H9 (cell line): ENCODE data around the gene LRRC42. TPM values are rescaled to one million over a fixed set of nuclear protein-coding genes. Genes with fewer than 3 reads are reported as not detected.

ENCODE experiments used
- DNase-seq: peaks from one replicate; pipeline ENCODE4 v3.0.0-alpha.2; 2017
- H2AFZ ChIP-seq: one replicate; pipeline ENCODE4 v1.6.1; 2013; ENCODE audit warnings: mild to moderate bottlenecking, low read length, control low read depth, moderate library complexity
- H2AK5ac ChIP-seq: 2 replicates; pipeline ENCODE4 v1.6.1; 2013; ENCODE audit warnings: low read length, control low read depth, mixed read lengths; ENCODE audit not compliant: insufficient read length
- H2BK120ac ChIP-seq: one replicate; pipeline ENCODE4 v1.6.1; 2013; ENCODE audit warnings: low read depth, mild to moderate bottlenecking, low read length, control low read depth, inconsistent platforms; ENCODE audit not compliant: poor library complexity, severe bottlenecking
- H2BK12ac ChIP-seq: 2 replicates; pipeline ENCODE4 v1.6.1; 2013; ENCODE audit warnings: low read length, control low read depth, mixed read lengths, low read depth; ENCODE audit not compliant: insufficient read length
- H2BK15ac ChIP-seq: 2 replicates; pipeline ENCODE4 v1.6.1; 2013; ENCODE audit warnings: low read depth, low read length, control low read depth
- H2BK20ac ChIP-seq: one replicate; pipeline ENCODE4 v1.6.1; 2013; ENCODE audit warnings: low read depth, mild to moderate bottlenecking, low read length, control low read depth, inconsistent platforms; ENCODE audit not compliant: poor library complexity, severe bottlenecking
- H2BK5ac ChIP-seq: 2 replicates; pipeline ENCODE4 v1.6.1; 2013; ENCODE audit warnings: low read length, control low read depth, mixed read lengths; ENCODE audit not compliant: insufficient read length
- H3K14ac ChIP-seq: 2 replicates; pipeline ENCODE4 v1.6.1; 2013; ENCODE audit warnings: low read length, control low read depth; ENCODE audit not compliant: insufficient read depth
- H3K18ac ChIP-seq: 2 replicates; pipeline ENCODE4 v1.6.1; 2013; ENCODE audit warnings: low read depth, mild to moderate bottlenecking, mixed read lengths, low read length, control low read depth; ENCODE audit not compliant: insufficient read length
- H3K23ac ChIP-seq: 2 replicates; pipeline ENCODE4 v1.6.1; 2013; ENCODE audit warnings: low read length, control low read depth, mixed read lengths, low read depth; ENCODE audit not compliant: insufficient read length
- H3K23me2 ChIP-seq: 2 replicates; pipeline ENCODE4 v1.6.1; 2013; ENCODE audit warnings: low read depth, mild to moderate bottlenecking, mixed read lengths, low read length, control low read depth; ENCODE audit not compliant: insufficient read length, poor library complexity, severe bottlenecking
- H3K27ac ChIP-seq: 2 replicates; pipeline ENCODE4 v1.5.1; 2013; ENCODE audit warnings: low read length, control low read depth, mixed read lengths, low read depth; ENCODE audit not compliant: insufficient read length
- H3K27me3 ChIP-seq: 2 replicates; pipeline ENCODE4 v1.6.1; 2013; ENCODE audit warnings: low read length, control low read depth, inconsistent platforms; ENCODE audit not compliant: insufficient read depth
- H3K4ac ChIP-seq: 2 replicates; pipeline ENCODE4 v1.6.1; 2013; ENCODE audit warnings: low read depth, mild to moderate bottlenecking, control low read depth, inconsistent platforms, low read length, moderate library complexity
- H3K4me1 ChIP-seq: 2 replicates; pipeline ENCODE4 v1.6.1; 2013; ENCODE audit warnings: low read length, control low read depth, inconsistent platforms; ENCODE audit not compliant: insufficient read depth
- H3K4me2 ChIP-seq: 2 replicates; pipeline ENCODE4 v1.6.1; 2013; ENCODE audit warnings: low read length, control low read depth, mixed read lengths; ENCODE audit not compliant: insufficient read length, insufficient read depth
- H3K56ac ChIP-seq: 2 replicates; pipeline ENCODE4 v1.6.1; 2013; ENCODE audit warnings: low read depth, mild to moderate bottlenecking, mixed read lengths, low read length, control low read depth; ENCODE audit not compliant: insufficient read length
- H3K79me1 ChIP-seq: 2 replicates; pipeline ENCODE4 v1.6.1; 2013; ENCODE audit warnings: low read depth, mild to moderate bottlenecking, moderate library complexity, low read length, control low read depth, inconsistent platforms; ENCODE audit not compliant: insufficient read depth, poor library complexity, severe bottlenecking
- H3K79me2 ChIP-seq: 2 replicates; pipeline ENCODE4 v1.6.1; 2013; ENCODE audit warnings: low read length, control low read depth, inconsistent platforms; ENCODE audit not compliant: insufficient read depth
- H3K9ac ChIP-seq: 2 replicates; pipeline ENCODE4 v1.6.1; 2013; ENCODE audit warnings: low read length, control low read depth, mixed read lengths; ENCODE audit not compliant: insufficient read length; ENCODE audit errors: extremely low read depth
- H3K9me3 ChIP-seq: one replicate; pipeline ENCODE4 v1.6.1; 2013; ENCODE audit warnings: low read depth, low read length, inconsistent platforms; ENCODE audit not compliant: control insufficient read depth
- H3T11ph ChIP-seq: one replicate; pipeline ENCODE4 v1.6.1; 2013; ENCODE audit warnings: mild to moderate bottlenecking, low read length, control low read depth, inconsistent platforms
- H4K20me1 ChIP-seq: one replicate; pipeline ENCODE4 v1.6.1; 2013; ENCODE audit not compliant: control insufficient read depth, insufficient read length, insufficient read depth
- H4K5ac ChIP-seq: 2 replicates; pipeline ENCODE4 v1.6.1; 2013; ENCODE audit warnings: low read depth, mild to moderate bottlenecking, mixed read lengths, low read length, control low read depth; ENCODE audit not compliant: insufficient read length
- H4K8ac ChIP-seq: replicated peaks from 2 replicates; pipeline ENCODE4 v1.6.1; 2013; ENCODE audit warnings: low read length, control low read depth, mixed read lengths, low read depth; ENCODE audit not compliant: insufficient read length
- H4K91ac ChIP-seq: 2 replicates; pipeline ENCODE4 v1.6.1; 2013; ENCODE audit warnings: low read depth, mild to moderate bottlenecking, moderate library complexity, mixed read lengths, low read length, control low read depth; ENCODE audit not compliant: insufficient read length
- H3K27ac Mint-ChIP-seq, 3 experiments: 2 replicates in 2 of 3; 3 replicates in 1 of 3; pipeline ENCODE4 v1.8.0; 2020 to 2021; ENCODE audit warnings: mixed read lengths in 3 of 3, mild to moderate bottlenecking in 1 of 3, moderate library complexity in 1 of 3
- H3K27me3 Mint-ChIP-seq: 2 replicates; pipeline ENCODE4 v1.8.0; 2021; ENCODE audit warnings: low read depth, mild to moderate bottlenecking, moderate library complexity, mixed read lengths
- H3K36me3 Mint-ChIP-seq, 3 experiments: 2 replicates in 2 of 3; 3 replicates in 1 of 3; pipeline ENCODE4 v1.8.0; 2020 to 2021; ENCODE audit warnings: low read depth in 3 of 3, mixed read lengths in 3 of 3; ENCODE audit not compliant: insufficient read depth in 1 of 3
- H3K4me1 Mint-ChIP-seq, 2 experiments: 2 replicates each; pipeline ENCODE4 v1.8.0; 2020; ENCODE audit warnings: mixed read lengths in 2 of 2
- H3K4me3 Mint-ChIP-seq, 2 experiments: 2 replicates in 1 of 2; 3 replicates in 1 of 2; pipeline ENCODE4 v1.8.0; 2020 to 2021; ENCODE audit warnings: mild to moderate bottlenecking in 2 of 2, mixed read lengths in 2 of 2, moderate library complexity in 1 of 2
- H3K9me3 Mint-ChIP-seq, 2 experiments: 2 replicates in 1 of 2; 3 replicates in 1 of 2; pipeline ENCODE4 v1.8.0; 2020; ENCODE audit warnings: mild to moderate bottlenecking in 2 of 2, mixed read lengths in 2 of 2, moderate library complexity in 1 of 2
- CTCF ChIP-seq: fragments of 200-600 bp; sonication (generic); conservative IDR thresholded peaks from 3 replicates; pipeline ENCODE4 v1.8.0; 2021; ENCODE audit warnings: antibody characterized with exemption, mild to moderate bottlenecking
- WGBS: extraction: QIAGEN DNeasy Blood & Tissue Kit; methylation state at CpG from one replicate; pipeline ENCODE4 v1.1.7; 2013; ENCODE audit warnings: missing lambda C conversion rate, low lambda C conversion rate, mixed read lengths; ENCODE audit not compliant: insufficient read length; ENCODE audit errors: extremely low coverage; 5-methylcytosine and 5-hydroxymethylcytosine counted together
- total RNA-seq: library from RNA; stranded (reverse); gene quantifications from 2 replicates; pipeline ENCODE4 v1.2.1, GENCODE V29; 2021

LRRC42 gene
- total RNA-seq, 1 experiment from 2014 or later, result 36.3 TPM

- Histone ChIP-seq H3K14ac (no peak overlapping the region), H2AK5ac (no peak overlapping the region), H4K5ac (no peak overlapping the region), H3T11ph (no peak overlapping the region), H4K91ac (no peak overlapping the region), H3K27ac (no peak overlapping the region), H3K4ac (no peak overlapping the region), H3K56ac (no peak overlapping the region), H3K18ac (no peak overlapping the region), H3K9ac (no peak overlapping the region), H3K27me3 (no peaks in the 10 kb centered on the region), H2BK15ac (no peak overlapping the region), H4K8ac (no peak overlapping the region), H4K20me1 (no peaks in the 10 kb centered on the region), H2BK5ac (no peak overlapping the region), H3K79me1 (no peaks in the 10 kb centered on the region), H2BK120ac (no peak overlapping the region), H2AFZ (no peak overlapping the region), H3K23me2 (no peaks in the 10 kb centered on the region), H2BK12ac (no peak overlapping the region), H3K9me3 (no peaks in the 10 kb centered on the region), H3K4me1 (no peaks in the 10 kb centered on the region), H2BK20ac (no peak overlapping the region), H3K4me2 (no peak overlapping the region), H3K79me2 (no peaks in the 10 kb centered on the region), H3K23ac (no peak overlapping the region)
- WGBS, result no CpG with 5 or more reads among the region's 2 CpGs
- H3K4me1 Mint-ChIP-seq, result no peaks in the 10 kb centered on the region
- peaks cover 16 to 20% of the 10 kb centered on the region in 2 experiments for H3K9me3 Mint-ChIP-seq
- no peak overlapping the region for H3K27ac Mint-ChIP-seq
- peaks cover 20 to 44% (median 44%) of the 10 kb centered on the region in 3 experiments for H3K36me3 Mint-ChIP-seq
- no peaks in the 10 kb centered on the region for H3K27me3 Mint-ChIP-seq
- DNase-seq, result no peak
- no peak overlapping the region for H3K4me3 Mint-ChIP-seq
- no peak for TF ChIP-seq CTCF
These were observed 14.6 kb upstream of the LRRC42 start for GRCh38 chr1:53931523-53931922.
